H9 (cell line): ENCODE data around the gene PDZK1IP1. TPM values are rescaled to one million over a fixed set of nuclear protein-coding genes. Genes with fewer than 3 reads are reported as not detected.

Experiments used
- DNase-seq: peaks from one replicate; pipeline ENCODE4 v3.0.0-alpha.2; 2017
- H2AFZ ChIP-seq: one replicate; pipeline ENCODE4 v1.6.1; 2013; ENCODE audit warnings: mild to moderate bottlenecking, low read length, control low read depth, moderate library complexity
- H2AK5ac ChIP-seq: 2 replicates; pipeline ENCODE4 v1.6.1; 2013; ENCODE audit warnings: low read length, control low read depth, mixed read lengths; ENCODE audit not compliant: insufficient read length
- H2BK120ac ChIP-seq: one replicate; pipeline ENCODE4 v1.6.1; 2013; ENCODE audit warnings: low read depth, mild to moderate bottlenecking, low read length, control low read depth, inconsistent platforms; ENCODE audit not compliant: poor library complexity, severe bottlenecking
- H2BK12ac ChIP-seq: 2 replicates; pipeline ENCODE4 v1.6.1; 2013; ENCODE audit warnings: low read length, control low read depth, mixed read lengths, low read depth; ENCODE audit not compliant: insufficient read length
- H2BK15ac ChIP-seq: 2 replicates; pipeline ENCODE4 v1.6.1; 2013; ENCODE audit warnings: low read depth, low read length, control low read depth
- H2BK20ac ChIP-seq: one replicate; pipeline ENCODE4 v1.6.1; 2013; ENCODE audit warnings: low read depth, mild to moderate bottlenecking, low read length, control low read depth, inconsistent platforms; ENCODE audit not compliant: poor library complexity, severe bottlenecking
- H2BK5ac ChIP-seq: 2 replicates; pipeline ENCODE4 v1.6.1; 2013; ENCODE audit warnings: low read length, control low read depth, mixed read lengths; ENCODE audit not compliant: insufficient read length
- H3K14ac ChIP-seq: 2 replicates; pipeline ENCODE4 v1.6.1; 2013; ENCODE audit warnings: low read length, control low read depth; ENCODE audit not compliant: insufficient read depth
- H3K18ac ChIP-seq: 2 replicates; pipeline ENCODE4 v1.6.1; 2013; ENCODE audit warnings: low read depth, mild to moderate bottlenecking, mixed read lengths, low read length, control low read depth; ENCODE audit not compliant: insufficient read length
- H3K23ac ChIP-seq: 2 replicates; pipeline ENCODE4 v1.6.1; 2013; ENCODE audit warnings: low read length, control low read depth, mixed read lengths, low read depth; ENCODE audit not compliant: insufficient read length
- H3K23me2 ChIP-seq: 2 replicates; pipeline ENCODE4 v1.6.1; 2013; ENCODE audit warnings: low read depth, mild to moderate bottlenecking, mixed read lengths, low read length, control low read depth; ENCODE audit not compliant: insufficient read length, poor library complexity, severe bottlenecking
- H3K27ac ChIP-seq: 2 replicates; pipeline ENCODE4 v1.5.1; 2013; ENCODE audit warnings: low read length, control low read depth, mixed read lengths, low read depth; ENCODE audit not compliant: insufficient read length
- H3K27me3 ChIP-seq: 2 replicates; pipeline ENCODE4 v1.6.1; 2013; ENCODE audit warnings: low read length, control low read depth, inconsistent platforms; ENCODE audit not compliant: insufficient read depth
- H3K4ac ChIP-seq: 2 replicates; pipeline ENCODE4 v1.6.1; 2013; ENCODE audit warnings: low read depth, mild to moderate bottlenecking, control low read depth, inconsistent platforms, low read length, moderate library complexity
- H3K4me1 ChIP-seq: 2 replicates; pipeline ENCODE4 v1.6.1; 2013; ENCODE audit warnings: low read length, control low read depth, inconsistent platforms; ENCODE audit not compliant: insufficient read depth
- H3K4me2 ChIP-seq: 2 replicates; pipeline ENCODE4 v1.6.1; 2013; ENCODE audit warnings: low read length, control low read depth, mixed read lengths; ENCODE audit not compliant: insufficient read length, insufficient read depth
- H3K56ac ChIP-seq: 2 replicates; pipeline ENCODE4 v1.6.1; 2013; ENCODE audit warnings: low read depth, mild to moderate bottlenecking, mixed read lengths, low read length, control low read depth; ENCODE audit not compliant: insufficient read length
- H3K79me1 ChIP-seq: 2 replicates; pipeline ENCODE4 v1.6.1; 2013; ENCODE audit warnings: low read depth, mild to moderate bottlenecking, moderate library complexity, low read length, control low read depth, inconsistent platforms; ENCODE audit not compliant: insufficient read depth, poor library complexity, severe bottlenecking
- H3K79me2 ChIP-seq: 2 replicates; pipeline ENCODE4 v1.6.1; 2013; ENCODE audit warnings: low read length, control low read depth, inconsistent platforms; ENCODE audit not compliant: insufficient read depth
- H3K9ac ChIP-seq: 2 replicates; pipeline ENCODE4 v1.6.1; 2013; ENCODE audit warnings: low read length, control low read depth, mixed read lengths; ENCODE audit not compliant: insufficient read length; ENCODE audit errors: extremely low read depth
- H3K9me3 ChIP-seq: one replicate; pipeline ENCODE4 v1.6.1; 2013; ENCODE audit warnings: low read depth, low read length, inconsistent platforms; ENCODE audit not compliant: control insufficient read depth
- H3T11ph ChIP-seq: one replicate; pipeline ENCODE4 v1.6.1; 2013; ENCODE audit warnings: mild to moderate bottlenecking, low read length, control low read depth, inconsistent platforms
- H4K20me1 ChIP-seq: one replicate; pipeline ENCODE4 v1.6.1; 2013; ENCODE audit not compliant: control insufficient read depth, insufficient read length, insufficient read depth
- H4K5ac ChIP-seq: 2 replicates; pipeline ENCODE4 v1.6.1; 2013; ENCODE audit warnings: low read depth, mild to moderate bottlenecking, mixed read lengths, low read length, control low read depth; ENCODE audit not compliant: insufficient read length
- H4K8ac ChIP-seq: replicated peaks from 2 replicates; pipeline ENCODE4 v1.6.1; 2013; ENCODE audit warnings: low read length, control low read depth, mixed read lengths, low read depth; ENCODE audit not compliant: insufficient read length
- H4K91ac ChIP-seq: 2 replicates; pipeline ENCODE4 v1.6.1; 2013; ENCODE audit warnings: low read depth, mild to moderate bottlenecking, moderate library complexity, mixed read lengths, low read length, control low read depth; ENCODE audit not compliant: insufficient read length
- H3K27ac Mint-ChIP-seq, 3 experiments: 2 replicates in 2 of 3; 3 replicates in 1 of 3; pipeline ENCODE4 v1.8.0; 2020 to 2021; ENCODE audit warnings: mixed read lengths in 3 of 3, mild to moderate bottlenecking in 1 of 3, moderate library complexity in 1 of 3
- H3K27me3 Mint-ChIP-seq: 2 replicates; pipeline ENCODE4 v1.8.0; 2021; ENCODE audit warnings: low read depth, mild to moderate bottlenecking, moderate library complexity, mixed read lengths
- H3K36me3 Mint-ChIP-seq, 3 experiments: 2 replicates in 2 of 3; 3 replicates in 1 of 3; pipeline ENCODE4 v1.8.0; 2020 to 2021; ENCODE audit warnings: low read depth in 3 of 3, mixed read lengths in 3 of 3; ENCODE audit not compliant: insufficient read depth in 1 of 3
- H3K4me1 Mint-ChIP-seq, 2 experiments: 2 replicates each; pipeline ENCODE4 v1.8.0; 2020; ENCODE audit warnings: mixed read lengths in 2 of 2
- H3K4me3 Mint-ChIP-seq, 2 experiments: 2 replicates in 1 of 2; 3 replicates in 1 of 2; pipeline ENCODE4 v1.8.0; 2020 to 2021; ENCODE audit warnings: mild to moderate bottlenecking in 2 of 2, mixed read lengths in 2 of 2, moderate library complexity in 1 of 2
- H3K9me3 Mint-ChIP-seq, 2 experiments: 2 replicates in 1 of 2; 3 replicates in 1 of 2; pipeline ENCODE4 v1.8.0; 2020; ENCODE audit warnings: mild to moderate bottlenecking in 2 of 2, mixed read lengths in 2 of 2, moderate library complexity in 1 of 2
- WGBS: extraction: QIAGEN DNeasy Blood & Tissue Kit; methylation state at CpG from one replicate; pipeline ENCODE4 v1.1.7; 2013; ENCODE audit warnings: missing lambda C conversion rate, low lambda C conversion rate, mixed read lengths; ENCODE audit not compliant: insufficient read length; ENCODE audit errors: extremely low coverage; 5-methylcytosine and 5-hydroxymethylcytosine counted together
- total RNA-seq: library from RNA; stranded (reverse); gene quantifications from 2 replicates; pipeline ENCODE4 v1.2.1, GENCODE V29; 2021
- TF ChIP-seq, protein P1 (sequence below): fragments of 200-600 bp; sonication (generic); conservative IDR thresholded peaks from 3 replicates; pipeline ENCODE4 v1.8.0; 2021; ENCODE audit warnings: antibody characterized with exemption, mild to moderate bottlenecking

Gene PDZK1IP1
- total RNA-seq, 1 experiment from 2014 or later: not detected

DNA sequence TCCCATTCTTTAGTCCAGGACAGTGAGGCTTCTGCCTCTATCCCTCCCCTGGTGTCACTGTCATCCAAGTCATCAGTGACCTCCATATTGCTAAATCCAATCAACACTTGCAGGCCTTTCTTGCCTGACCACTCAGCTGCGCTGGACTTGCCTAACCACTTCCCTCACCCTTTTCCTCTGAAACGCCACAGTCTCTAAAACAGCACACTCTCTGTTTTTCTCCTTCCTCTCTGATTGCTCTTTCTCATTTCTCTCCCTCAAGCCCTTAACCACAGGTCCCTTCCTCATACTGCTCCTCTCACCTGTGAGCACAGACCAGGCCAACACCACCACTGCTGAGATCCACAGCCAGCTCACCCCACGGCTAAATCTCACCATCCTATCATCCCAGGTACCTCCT lies 24.7 kb upstream of the PDZK1IP1 start:
- no CpG with 5 or more reads among the region's 3 CpGs for whole genome bisulfite sequencing
- Histone ChIP-seq H3K23me2 (no peaks in the 10 kb centered on the region), H3K56ac (no peak overlapping the region), H3K4me2 (no peak overlapping the region), H4K91ac (no peak overlapping the region), H3K18ac (no peak overlapping the region), H3K4ac (no peak overlapping the region), H4K5ac (no peak overlapping the region), H3K9me3 (no peaks in the 10 kb centered on the region), H4K20me1 (no peaks in the 10 kb centered on the region), H2BK12ac (no peak overlapping the region), H2BK20ac (no peak overlapping the region), H2AFZ (no peak overlapping the region), H3K79me1 (no peaks in the 10 kb centered on the region), H3K4me1 (no peaks in the 10 kb centered on the region; the same call in 1 of the 2 replicates), H3K27me3 (peaks cover 3% of the 10 kb centered on the region; the same call in 1 of the 2 replicates), H3K14ac (no peak overlapping the region), H2BK15ac (no peak overlapping the region), H3K23ac (no peak overlapping the region), H3K79me2 (no peaks in the 10 kb centered on the region), H2AK5ac (no peak overlapping the region), H2BK5ac (no peak overlapping the region), H3T11ph (no peak overlapping the region), H3K27ac (no peak overlapping the region), H3K9ac (no peak overlapping the region), H4K8ac (no peak overlapping the region), H2BK120ac (no peak overlapping the region)
- H3K27me3 Mint-ChIP-seq: peaks cover 57% of the 10 kb centered on the region
- H3K36me3 Mint-ChIP-seq: no peaks in the 10 kb centered on the region; a peak in 1 of 7 replicates
- TF ChIP-seq, protein P1, sequence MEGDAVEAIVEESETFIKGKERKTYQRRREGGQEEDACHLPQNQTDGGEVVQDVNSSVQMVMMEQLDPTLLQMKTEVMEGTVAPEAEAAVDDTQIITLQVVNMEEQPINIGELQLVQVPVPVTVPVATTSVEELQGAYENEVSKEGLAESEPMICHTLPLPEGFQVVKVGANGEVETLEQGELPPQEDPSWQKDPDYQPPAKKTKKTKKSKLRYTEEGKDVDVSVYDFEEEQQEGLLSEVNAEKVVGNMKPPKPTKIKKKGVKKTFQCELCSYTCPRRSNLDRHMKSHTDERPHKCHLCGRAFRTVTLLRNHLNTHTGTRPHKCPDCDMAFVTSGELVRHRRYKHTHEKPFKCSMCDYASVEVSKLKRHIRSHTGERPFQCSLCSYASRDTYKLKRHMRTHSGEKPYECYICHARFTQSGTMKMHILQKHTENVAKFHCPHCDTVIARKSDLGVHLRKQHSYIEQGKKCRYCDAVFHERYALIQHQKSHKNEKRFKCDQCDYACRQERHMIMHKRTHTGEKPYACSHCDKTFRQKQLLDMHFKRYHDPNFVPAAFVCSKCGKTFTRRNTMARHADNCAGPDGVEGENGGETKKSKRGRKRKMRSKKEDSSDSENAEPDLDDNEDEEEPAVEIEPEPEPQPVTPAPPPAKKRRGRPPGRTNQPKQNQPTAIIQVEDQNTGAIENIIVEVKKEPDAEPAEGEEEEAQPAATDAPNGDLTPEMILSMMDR: no peak
- H3K9me3 Mint-ChIP-seq: peaks cover 4 to 7% of the 10 kb centered on the region in 2 experiments; a peak in 3 of 5 replicates
- no peak overlapping the region for H3K4me3 Mint-ChIP-seq
- H3K27ac Mint-ChIP-seq: no peak overlapping the region
- no peak for DNase-seq
- H3K4me1 Mint-ChIP-seq: peaks cover 13 to 15% of the 10 kb centered on the region in 2 experiments
